Loucy (cell line): ENCODE measurements around the gene GDAP1L1.

ENCODE experiments used
- H2AFZ ChIP-seq: fragments of 200-600 bp; sonication (generic); 2 replicates; pipeline ENCODE4 v1.6.0; 2016; ENCODE audit warnings: antibody characterized with exemption, mild to moderate bottlenecking, low read length, moderate library complexity
- H3F3A ChIP-seq: fragments of 200-600 bp; 2 replicates; pipeline ENCODE4 v1.6.0; 2016; ENCODE audit warnings: antibody characterized with exemption, low read depth, mild to moderate bottlenecking
- H3K27me3 ChIP-seq: fragments of 200-600 bp; sonication (generic); 2 replicates; pipeline ENCODE4 v1.6.1; 2014; ENCODE audit warnings: low read length, mild to moderate bottlenecking; ENCODE audit not compliant: insufficient read depth, poor library complexity, severe bottlenecking
- H3K36me3 ChIP-seq: fragments of 200-600 bp; sonication (generic); 2 replicates; pipeline ENCODE4 v1.6.1; 2016; ENCODE audit warnings: low read length; ENCODE audit not compliant: insufficient read depth
- H3K4me1 ChIP-seq: fragments of 200-600 bp; sonication (generic); 2 replicates; pipeline ENCODE4 v1.5.1; 2014; ENCODE audit warnings: low read length, mild to moderate bottlenecking; ENCODE audit not compliant: insufficient read depth, poor library complexity, severe bottlenecking
- H3K4me2 ChIP-seq: fragments of 200-600 bp; sonication (generic); 2 replicates; pipeline ENCODE4 v1.6.0; 2014; ENCODE audit warnings: antibody characterized with exemption, low read length, low read depth, mild to moderate bottlenecking; ENCODE audit not compliant: poor library complexity, severe bottlenecking
- H3K4me3 ChIP-seq: fragments of 200-600 bp; sonication (generic); 2 replicates; pipeline ENCODE4 v1.5.1; 2014; ENCODE audit warnings: low read length, mild to moderate bottlenecking, mixed read lengths; ENCODE audit not compliant: poor library complexity, severe bottlenecking
- H3K79me2 ChIP-seq: fragments of 200-600 bp; sonication (generic); 2 replicates; pipeline ENCODE4 v1.6.1; 2014; ENCODE audit warnings: low read length; ENCODE audit not compliant: insufficient read depth
- H3K9ac ChIP-seq: fragments of 200-600 bp; sonication (generic); 2 replicates; pipeline ENCODE4 v1.6.0; 2014; ENCODE audit warnings: mild to moderate bottlenecking, low read depth, low read length, moderate library complexity; ENCODE audit not compliant: poor library complexity, severe bottlenecking
- H3K9me2 ChIP-seq: fragments of 200-600 bp; sonication (generic); replicated peaks from 2 replicates; pipeline ENCODE4 v1.6.1; 2016; ENCODE audit warnings: low read depth, low read length, mixed read lengths
- H3K9me3 ChIP-seq: fragments of 200-600 bp; sonication (generic); 2 replicates; pipeline ENCODE4 v1.6.1; 2014; ENCODE audit warnings: mild to moderate bottlenecking, antibody characterized with exemption, low read length, low read depth; ENCODE audit not compliant: insufficient read depth
- H4K20me1 ChIP-seq: fragments of 200-600 bp; sonication (generic); 2 replicates; pipeline ENCODE4 v1.6.0; 2014; ENCODE audit warnings: antibody characterized with exemption, low read length, mild to moderate bottlenecking; ENCODE audit not compliant: insufficient read depth, poor library complexity, severe bottlenecking
- EZH2phosphoT487 ChIP-seq: fragments of 200-600 bp; IDR thresholded peaks from 2 replicates; pipeline ENCODE4 v1.6.1; 2018; ENCODE audit warnings: antibody characterized with exemption, mild to moderate bottlenecking, moderate library complexity, borderline replicate concordance
- TF ChIP-seq, protein P1 (sequence below): fragments of 200-600 bp; sonication (generic); conservative IDR thresholded peaks from 2 replicates; pipeline ENCODE4 v1.5.1; 2014; ENCODE audit warnings: mild to moderate bottlenecking, antibody characterized with exemption, low read length

GDAP1L1 gene

DNA sequence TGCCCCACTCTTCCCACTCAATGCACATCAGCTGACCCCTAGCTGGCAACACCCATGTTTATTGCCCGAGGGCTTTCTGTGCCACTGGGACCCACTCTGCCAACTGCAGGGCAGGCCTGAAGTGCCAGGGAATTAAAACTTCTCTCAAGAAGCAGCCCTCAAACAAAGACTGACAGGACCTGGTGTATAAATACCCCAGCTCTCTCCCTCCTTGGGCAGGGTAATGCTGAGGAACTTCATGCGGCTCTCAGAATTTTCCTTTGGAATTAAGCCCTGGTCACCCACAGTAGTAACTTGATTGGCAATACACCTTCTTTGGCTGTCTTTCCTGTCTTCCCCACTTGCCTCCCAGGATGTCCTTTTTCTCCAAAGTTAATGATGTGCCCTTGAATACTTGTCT, 5.3 kb upstream of the GDAP1L1 start:
- TF ChIP-seq EZH2phosphoT487 = no peak
- TF ChIP-seq, protein P1, sequence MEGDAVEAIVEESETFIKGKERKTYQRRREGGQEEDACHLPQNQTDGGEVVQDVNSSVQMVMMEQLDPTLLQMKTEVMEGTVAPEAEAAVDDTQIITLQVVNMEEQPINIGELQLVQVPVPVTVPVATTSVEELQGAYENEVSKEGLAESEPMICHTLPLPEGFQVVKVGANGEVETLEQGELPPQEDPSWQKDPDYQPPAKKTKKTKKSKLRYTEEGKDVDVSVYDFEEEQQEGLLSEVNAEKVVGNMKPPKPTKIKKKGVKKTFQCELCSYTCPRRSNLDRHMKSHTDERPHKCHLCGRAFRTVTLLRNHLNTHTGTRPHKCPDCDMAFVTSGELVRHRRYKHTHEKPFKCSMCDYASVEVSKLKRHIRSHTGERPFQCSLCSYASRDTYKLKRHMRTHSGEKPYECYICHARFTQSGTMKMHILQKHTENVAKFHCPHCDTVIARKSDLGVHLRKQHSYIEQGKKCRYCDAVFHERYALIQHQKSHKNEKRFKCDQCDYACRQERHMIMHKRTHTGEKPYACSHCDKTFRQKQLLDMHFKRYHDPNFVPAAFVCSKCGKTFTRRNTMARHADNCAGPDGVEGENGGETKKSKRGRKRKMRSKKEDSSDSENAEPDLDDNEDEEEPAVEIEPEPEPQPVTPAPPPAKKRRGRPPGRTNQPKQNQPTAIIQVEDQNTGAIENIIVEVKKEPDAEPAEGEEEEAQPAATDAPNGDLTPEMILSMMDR = no peak
- H3K9me3 ChIP-seq = no peaks in the 10 kb centered on the region
- H4K20me1 ChIP-seq = no peaks in the 10 kb centered on the region
- H3K4me3 ChIP-seq = no peak overlapping the region
- no peaks in the 10 kb centered on the region for H3K36me3 ChIP-seq
- no peak overlapping the region for H3K4me2 ChIP-seq
- H3K4me1 ChIP-seq = no peaks in the 10 kb centered on the region
- H2AFZ ChIP-seq = no peak overlapping the region
- H3K79me2 ChIP-seq = no peaks in the 10 kb centered on the region
- no peaks in the 10 kb centered on the region for H3K9me2 ChIP-seq
- no peak overlapping the region for H3K9ac ChIP-seq
- H3F3A ChIP-seq = no peaks in the 10 kb centered on the region
- no peaks in the 10 kb centered on the region for H3K27me3 ChIP-seq

DNA sequence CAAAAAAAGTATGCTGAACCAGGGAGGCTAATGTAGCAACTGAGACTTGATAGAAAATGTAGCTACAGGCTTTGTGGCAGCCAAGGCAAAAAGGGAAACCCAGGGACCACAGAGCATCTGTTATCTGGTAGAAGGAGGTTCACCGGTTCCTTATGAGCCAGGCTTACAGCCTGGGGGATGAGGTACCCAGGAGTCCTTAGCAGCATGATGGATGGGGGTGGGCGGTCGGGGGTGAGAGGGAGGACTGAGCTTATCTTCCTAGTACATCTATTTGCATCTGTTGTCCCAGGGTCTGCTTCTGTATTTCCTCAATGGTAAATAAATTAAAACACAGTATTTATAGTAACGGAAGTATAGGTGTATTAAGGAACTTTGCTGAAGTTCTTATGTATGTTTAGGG, 1.1 kb upstream of the GDAP1L1 start:
- Histone ChIP-seq H3K9ac (no peak overlapping the region), H3K4me2 (no peak overlapping the region), H3K4me3 (no peak overlapping the region), H3K36me3 (no peaks in the 10 kb centered on the region), H4K20me1 (no peaks in the 10 kb centered on the region), H3K79me2 (no peaks in the 10 kb centered on the region), H3K27me3 (no peaks in the 10 kb centered on the region), H3K9me3 (no peaks in the 10 kb centered on the region), H2AFZ (no peak overlapping the region), H3F3A (no peaks in the 10 kb centered on the region), H3K9me2 (no peaks in the 10 kb centered on the region), H3K4me1 (no peaks in the 10 kb centered on the region)
- TF ChIP-seq, protein P1 = no peak
- TF ChIP-seq EZH2phosphoT487 = no peak

DNA sequence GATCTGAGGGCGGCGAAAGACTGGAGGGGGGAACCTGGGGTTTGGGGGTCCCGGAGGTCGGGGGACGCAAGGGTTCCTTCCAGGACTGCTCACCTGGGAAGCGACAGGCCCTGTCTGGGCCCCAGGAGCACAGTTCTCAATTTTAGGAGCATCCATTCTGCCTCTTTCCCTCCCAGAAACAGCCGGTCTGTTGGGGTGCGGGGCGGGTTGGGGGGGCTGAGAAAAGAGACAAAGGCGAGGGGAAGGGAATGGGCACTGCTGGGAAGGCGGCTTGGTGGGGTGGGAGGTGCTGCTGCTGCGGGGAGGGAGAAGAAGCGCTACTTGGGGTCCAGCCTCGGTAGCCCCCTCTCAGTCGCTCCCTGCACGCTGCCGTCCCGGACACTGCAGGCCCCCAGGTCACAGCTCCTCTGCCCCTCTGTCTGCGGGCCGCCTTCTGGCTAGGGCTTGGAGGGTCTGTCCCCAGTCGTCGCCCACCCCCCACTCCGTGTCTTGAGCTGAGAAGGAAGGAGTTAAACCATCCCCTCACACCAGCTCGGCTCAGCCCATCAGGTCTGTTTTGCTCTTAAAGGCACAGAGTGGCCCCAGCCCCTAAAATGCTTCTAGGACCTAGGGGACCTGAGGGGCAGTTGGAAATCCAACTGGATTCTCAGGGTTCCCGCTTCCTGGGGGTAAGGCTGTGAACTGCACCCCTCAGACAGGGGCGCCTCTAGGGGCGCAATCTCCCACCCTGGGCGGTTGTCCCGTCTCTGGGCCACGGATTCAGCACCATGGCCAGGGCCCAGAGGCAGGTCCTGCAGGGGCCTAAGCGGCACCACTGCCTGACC, 690 bp downstream of the GDAP1L1 start:
- no peak overlapping the region for H3K4me2 ChIP-seq
- no peak for TF ChIP-seq EZH2phosphoT487
- TF ChIP-seq, protein P1 = peak; percentile 79
- no peaks in the 10 kb centered on the region for H3K9me3 ChIP-seq
- H3K79me2 ChIP-seq = no peaks in the 10 kb centered on the region
- H2AFZ ChIP-seq = no peak overlapping the region
- no peak overlapping the region for H3K9ac ChIP-seq
- no peaks in the 10 kb centered on the region for H3K36me3 ChIP-seq
- H3K4me3 ChIP-seq = no peak overlapping the region
- no peaks in the 10 kb centered on the region for H3F3A ChIP-seq
- H3K4me1 ChIP-seq = no peaks in the 10 kb centered on the region
- H4K20me1 ChIP-seq = no peaks in the 10 kb centered on the region
- H3K9me2 ChIP-seq = no peaks in the 10 kb centered on the region
- no peaks in the 10 kb centered on the region for H3K27me3 ChIP-seq
